VCaP (cell line): ENCODE measurements around the gene COL17A1.
A peak's percentile ranks its signal among the peaks of the same experiment; 100 is the strongest.

ENCODE experiments used
- H3K27ac ChIP-seq: fragments of 450-650 bp; 2 replicates; pipeline ENCODE4 v1.5.1; 2017
- TF ChIP-seq, protein P1 (sequence below): fragments of 450-650 bp; conservative IDR thresholded peaks from 2 replicates; pipeline ENCODE4 v1.5.1; 2017; ENCODE audit warnings: mild to moderate bottlenecking, moderate library complexity

The COL17A1 gene

DNA sequence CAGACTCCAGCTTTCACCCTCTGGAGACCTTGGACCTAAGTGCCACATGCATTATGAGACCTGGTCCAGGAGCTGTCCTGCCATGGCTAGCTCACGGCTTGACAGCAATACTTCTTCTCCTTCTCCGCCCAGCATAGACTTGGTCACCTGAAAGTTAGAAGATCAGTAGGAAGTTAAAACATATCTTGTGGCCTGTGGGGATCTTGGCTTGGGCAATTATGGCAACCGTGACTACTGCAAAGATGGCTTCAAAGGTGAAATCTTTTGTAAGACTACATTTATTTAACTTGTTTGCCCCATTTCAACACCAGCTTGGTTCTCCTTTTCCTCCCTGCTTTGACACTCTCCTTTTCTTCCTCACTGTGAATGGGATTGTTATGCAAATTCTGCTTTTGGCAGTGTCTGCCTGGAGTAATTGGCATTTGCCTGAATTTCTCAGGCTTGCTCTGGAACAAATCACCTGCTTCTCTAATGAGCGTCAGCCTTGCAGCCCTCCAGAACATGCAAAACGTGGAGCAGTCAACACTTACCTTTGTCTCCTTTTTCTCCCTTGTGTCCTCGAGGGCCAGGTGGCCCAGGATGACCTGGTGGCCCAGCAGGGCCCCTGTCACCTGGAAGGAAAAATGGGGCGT lies 53.4 kb downstream of the COL17A1 start:
- TF ChIP-seq, protein P1, sequence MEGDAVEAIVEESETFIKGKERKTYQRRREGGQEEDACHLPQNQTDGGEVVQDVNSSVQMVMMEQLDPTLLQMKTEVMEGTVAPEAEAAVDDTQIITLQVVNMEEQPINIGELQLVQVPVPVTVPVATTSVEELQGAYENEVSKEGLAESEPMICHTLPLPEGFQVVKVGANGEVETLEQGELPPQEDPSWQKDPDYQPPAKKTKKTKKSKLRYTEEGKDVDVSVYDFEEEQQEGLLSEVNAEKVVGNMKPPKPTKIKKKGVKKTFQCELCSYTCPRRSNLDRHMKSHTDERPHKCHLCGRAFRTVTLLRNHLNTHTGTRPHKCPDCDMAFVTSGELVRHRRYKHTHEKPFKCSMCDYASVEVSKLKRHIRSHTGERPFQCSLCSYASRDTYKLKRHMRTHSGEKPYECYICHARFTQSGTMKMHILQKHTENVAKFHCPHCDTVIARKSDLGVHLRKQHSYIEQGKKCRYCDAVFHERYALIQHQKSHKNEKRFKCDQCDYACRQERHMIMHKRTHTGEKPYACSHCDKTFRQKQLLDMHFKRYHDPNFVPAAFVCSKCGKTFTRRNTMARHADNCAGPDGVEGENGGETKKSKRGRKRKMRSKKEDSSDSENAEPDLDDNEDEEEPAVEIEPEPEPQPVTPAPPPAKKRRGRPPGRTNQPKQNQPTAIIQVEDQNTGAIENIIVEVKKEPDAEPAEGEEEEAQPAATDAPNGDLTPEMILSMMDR = no peak
- H3K27ac ChIP-seq = no peak overlapping the region

DNA sequence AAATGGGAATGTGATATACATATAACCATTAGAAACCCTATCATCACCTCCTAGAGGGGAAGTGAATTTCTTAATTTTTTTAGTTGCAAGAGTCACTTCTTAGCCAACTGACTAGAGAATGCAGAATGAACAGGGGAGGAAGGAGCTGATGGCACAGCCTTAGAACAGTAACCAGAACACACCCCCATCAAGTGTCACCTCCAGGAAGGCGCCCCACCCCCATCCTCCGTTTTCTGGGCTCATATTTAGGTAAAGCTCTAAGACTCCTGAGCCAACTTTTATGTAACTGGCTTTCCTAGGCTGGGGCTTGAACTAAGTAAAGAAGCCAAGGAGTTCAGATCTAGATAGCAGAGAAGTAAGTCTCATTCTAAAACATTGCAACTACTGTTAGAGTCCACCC lies 54.0 kb downstream of the COL17A1 start:
- TF ChIP-seq, protein P1 = no peak
- H3K27ac ChIP-seq = no peak overlapping the region

- no peak overlapping the region for H3K27ac ChIP-seq
- TF ChIP-seq, protein P1 = no peak
These were observed 56.2 kb downstream of the COL17A1 start for GRCh38 chr10:104029521-104029860.

- TF ChIP-seq, protein P1 = no peak
- no peak overlapping the region for H3K27ac ChIP-seq
These were observed 56.7 kb downstream of the COL17A1 start for GRCh38 chr10:104028823-104029520.

GRCh38 chr10:104028146-104028545 lies 57.5 kb downstream of the COL17A1 start:
- TF ChIP-seq, protein P1 = peak; percentile 63
- H3K27ac ChIP-seq = no peak overlapping the region

- no peak overlapping the region for H3K27ac ChIP-seq
- TF ChIP-seq, protein P1 = no peak
These were observed 58.9 kb downstream of the COL17A1 start for GRCh38 chr10:104026762-104027161.

DNA sequence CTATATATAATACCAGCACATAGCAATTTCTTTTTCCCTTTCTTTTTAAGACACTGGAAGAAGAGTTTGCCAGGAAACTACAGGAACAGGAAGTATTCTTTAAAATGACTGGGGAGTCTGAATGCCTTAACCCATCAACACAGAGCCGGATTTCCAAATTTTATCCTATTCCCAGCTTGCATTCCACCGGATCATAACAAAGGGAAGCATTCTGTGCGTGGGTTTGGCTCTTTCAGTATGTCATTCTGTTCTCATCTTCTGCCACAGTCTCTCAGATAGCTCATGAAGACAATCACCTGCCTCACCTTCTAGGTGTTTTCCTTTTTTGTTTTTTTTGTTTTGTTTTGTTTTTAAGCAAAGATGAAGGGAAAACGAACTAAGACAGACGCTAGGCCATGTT lies 60.2 kb downstream of the COL17A1 start:
- no peak overlapping the region for H3K27ac ChIP-seq
- TF ChIP-seq, protein P1 = no peak
